Measurements from ENCODE around the gene DPP9. TPM values are rescaled to one million over a fixed set of nuclear protein-coding genes. Genes with fewer than 3 reads are reported as not detected.

The DPP9 gene
- total and polyA plus RNA-seq, 2 of the 13 experiments (the other 11 are each of a cell fraction or from before 2014, with no cell fraction given), result 8.4 to 25.8 TPM

- no peak for TF ChIP-seq ZBTB37 (CRISPR knock-in tag; IDR thresholded peaks at IDR 0.05)
- TF ChIP-seq HOXA7 (CRISPR knock-in tag; IDR thresholded peaks at IDR 0.05), result no peak
- TF ChIP-seq NFAT5 (CRISPR knock-in tag; IDR thresholded peaks at IDR 0.05), result no peak
- no peak for TF ChIP-seq MXD3 (CRISPR knock-in tag; IDR thresholded peaks at IDR 0.05)
- no peak for TF ChIP-seq CHCHD3 (CRISPR knock-in tag; IDR thresholded peaks at IDR 0.05)
- TF ChIP-seq GABPA (IDR thresholded peaks at IDR 0.05; ENCODE audit: low read depth, low read length), result no peak
- no peak for TF ChIP-seq GABPA (CRISPR knock-in tag; IDR thresholded peaks at IDR 0.05; ENCODE audit: low read depth)
- TF ChIP-seq ZNF766 (CRISPR knock-in tag; IDR thresholded peaks at IDR 0.05; ENCODE audit: borderline replicate concordance), result no peak
- TF ChIP-seq ZNF629 (CRISPR knock-in tag; conservative IDR thresholded peaks at IDR 0.05), result no peak
- TF ChIP-seq ARID4A (CRISPR knock-in tag; IDR thresholded peaks at IDR 0.05; ENCODE audit: borderline replicate concordance), result no peak
- peak; percentile 86; the same call in 1 of the 2 replicates for TF ChIP-seq ZMYM2 (CRISPR knock-in tag; IDR thresholded peaks at IDR 0.05)
- no peak for TF ChIP-seq ZNF3 (CRISPR knock-in tag; IDR thresholded peaks at IDR 0.05)
- TF ChIP-seq ZSCAN25 (CRISPR knock-in tag; IDR thresholded peaks at IDR 0.05), result peak; percentile 58
- TF ChIP-seq CAMTA2 (CRISPR knock-in tag; IDR thresholded peaks at IDR 0.05; ENCODE audit: borderline replicate concordance), result no peak
- TF ChIP-seq POLR2A (IDR thresholded peaks at IDR 0.05; ENCODE audit: insufficient read depth in 1 of 2, low read depth in 2 of 2, low read length in 2 of 2), result no peak
- TF ChIP-seq RAD21 (CRISPR knock-in tag; IDR thresholded peaks at IDR 0.05), result peak; percentile 57; the same call in 1 of the 2 replicates
- TF ChIP-seq ZNF460 (CRISPR knock-in tag; IDR thresholded peaks at IDR 0.05; ENCODE audit: borderline replicate concordance), result no peak
- TF ChIP-seq ARID2 (CRISPR knock-in tag; IDR thresholded peaks at IDR 0.05; ENCODE audit: borderline replicate concordance), result no peak
- no peak for TF ChIP-seq EP300 (IDR thresholded peaks at IDR 0.05; ENCODE audit: low read depth in 2 of 2, low read length in 2 of 2)
- TF ChIP-seq EP300 (CRISPR knock-in tag; IDR thresholded peaks at IDR 0.05; ENCODE audit: borderline replicate concordance), result no peak
- no peak for TF ChIP-seq HMG20B (CRISPR knock-in tag; conservative IDR thresholded peaks at IDR 0.05)
- TF ChIP-seq ZNF713 (CRISPR knock-in tag; IDR thresholded peaks at IDR 0.05), result no peak
Observed at GRCh38 chr19:4730740-4731171, 7.1 kb upstream of the DPP9 start (continued).
